H9 (cell line): ENCODE results near the gene CTXN3. TPM values are rescaled to one million over a fixed set of nuclear protein-coding genes. Genes with fewer than 3 reads are reported as not detected.

ENCODE experiments used
- DNase-seq: peaks from one replicate; pipeline ENCODE4 v3.0.0-alpha.2; 2017
- H2AFZ ChIP-seq: one replicate; pipeline ENCODE4 v1.6.1; 2013; ENCODE audit warnings: mild to moderate bottlenecking, low read length, control low read depth, moderate library complexity
- H2AK5ac ChIP-seq: 2 replicates; pipeline ENCODE4 v1.6.1; 2013; ENCODE audit warnings: low read length, control low read depth, mixed read lengths; ENCODE audit not compliant: insufficient read length
- H2BK120ac ChIP-seq: one replicate; pipeline ENCODE4 v1.6.1; 2013; ENCODE audit warnings: low read depth, mild to moderate bottlenecking, low read length, control low read depth, inconsistent platforms; ENCODE audit not compliant: poor library complexity, severe bottlenecking
- H2BK12ac ChIP-seq: 2 replicates; pipeline ENCODE4 v1.6.1; 2013; ENCODE audit warnings: low read length, control low read depth, mixed read lengths, low read depth; ENCODE audit not compliant: insufficient read length
- H2BK15ac ChIP-seq: 2 replicates; pipeline ENCODE4 v1.6.1; 2013; ENCODE audit warnings: low read depth, low read length, control low read depth
- H2BK20ac ChIP-seq: one replicate; pipeline ENCODE4 v1.6.1; 2013; ENCODE audit warnings: low read depth, mild to moderate bottlenecking, low read length, control low read depth, inconsistent platforms; ENCODE audit not compliant: poor library complexity, severe bottlenecking
- H2BK5ac ChIP-seq: 2 replicates; pipeline ENCODE4 v1.6.1; 2013; ENCODE audit warnings: low read length, control low read depth, mixed read lengths; ENCODE audit not compliant: insufficient read length
- H3K14ac ChIP-seq: 2 replicates; pipeline ENCODE4 v1.6.1; 2013; ENCODE audit warnings: low read length, control low read depth; ENCODE audit not compliant: insufficient read depth
- H3K18ac ChIP-seq: 2 replicates; pipeline ENCODE4 v1.6.1; 2013; ENCODE audit warnings: low read depth, mild to moderate bottlenecking, mixed read lengths, low read length, control low read depth; ENCODE audit not compliant: insufficient read length
- H3K23ac ChIP-seq: 2 replicates; pipeline ENCODE4 v1.6.1; 2013; ENCODE audit warnings: low read length, control low read depth, mixed read lengths, low read depth; ENCODE audit not compliant: insufficient read length
- H3K23me2 ChIP-seq: 2 replicates; pipeline ENCODE4 v1.6.1; 2013; ENCODE audit warnings: low read depth, mild to moderate bottlenecking, mixed read lengths, low read length, control low read depth; ENCODE audit not compliant: insufficient read length, poor library complexity, severe bottlenecking
- H3K27ac ChIP-seq: 2 replicates; pipeline ENCODE4 v1.5.1; 2013; ENCODE audit warnings: low read length, control low read depth, mixed read lengths, low read depth; ENCODE audit not compliant: insufficient read length
- H3K27me3 ChIP-seq: 2 replicates; pipeline ENCODE4 v1.6.1; 2013; ENCODE audit warnings: low read length, control low read depth, inconsistent platforms; ENCODE audit not compliant: insufficient read depth
- H3K4ac ChIP-seq: 2 replicates; pipeline ENCODE4 v1.6.1; 2013; ENCODE audit warnings: low read depth, mild to moderate bottlenecking, control low read depth, inconsistent platforms, low read length, moderate library complexity
- H3K4me1 ChIP-seq: 2 replicates; pipeline ENCODE4 v1.6.1; 2013; ENCODE audit warnings: low read length, control low read depth, inconsistent platforms; ENCODE audit not compliant: insufficient read depth
- H3K4me2 ChIP-seq: 2 replicates; pipeline ENCODE4 v1.6.1; 2013; ENCODE audit warnings: low read length, control low read depth, mixed read lengths; ENCODE audit not compliant: insufficient read length, insufficient read depth
- H3K56ac ChIP-seq: 2 replicates; pipeline ENCODE4 v1.6.1; 2013; ENCODE audit warnings: low read depth, mild to moderate bottlenecking, mixed read lengths, low read length, control low read depth; ENCODE audit not compliant: insufficient read length
- H3K79me1 ChIP-seq: 2 replicates; pipeline ENCODE4 v1.6.1; 2013; ENCODE audit warnings: low read depth, mild to moderate bottlenecking, moderate library complexity, low read length, control low read depth, inconsistent platforms; ENCODE audit not compliant: insufficient read depth, poor library complexity, severe bottlenecking
- H3K79me2 ChIP-seq: 2 replicates; pipeline ENCODE4 v1.6.1; 2013; ENCODE audit warnings: low read length, control low read depth, inconsistent platforms; ENCODE audit not compliant: insufficient read depth
- H3K9ac ChIP-seq: 2 replicates; pipeline ENCODE4 v1.6.1; 2013; ENCODE audit warnings: low read length, control low read depth, mixed read lengths; ENCODE audit not compliant: insufficient read length; ENCODE audit errors: extremely low read depth
- H3K9me3 ChIP-seq: one replicate; pipeline ENCODE4 v1.6.1; 2013; ENCODE audit warnings: low read depth, low read length, inconsistent platforms; ENCODE audit not compliant: control insufficient read depth
- H3T11ph ChIP-seq: one replicate; pipeline ENCODE4 v1.6.1; 2013; ENCODE audit warnings: mild to moderate bottlenecking, low read length, control low read depth, inconsistent platforms
- H4K20me1 ChIP-seq: one replicate; pipeline ENCODE4 v1.6.1; 2013; ENCODE audit not compliant: control insufficient read depth, insufficient read length, insufficient read depth
- H4K5ac ChIP-seq: 2 replicates; pipeline ENCODE4 v1.6.1; 2013; ENCODE audit warnings: low read depth, mild to moderate bottlenecking, mixed read lengths, low read length, control low read depth; ENCODE audit not compliant: insufficient read length
- H4K8ac ChIP-seq: replicated peaks from 2 replicates; pipeline ENCODE4 v1.6.1; 2013; ENCODE audit warnings: low read length, control low read depth, mixed read lengths, low read depth; ENCODE audit not compliant: insufficient read length
- H4K91ac ChIP-seq: 2 replicates; pipeline ENCODE4 v1.6.1; 2013; ENCODE audit warnings: low read depth, mild to moderate bottlenecking, moderate library complexity, mixed read lengths, low read length, control low read depth; ENCODE audit not compliant: insufficient read length
- H3K27ac Mint-ChIP-seq, 3 experiments: 2 replicates in 2 of 3; 3 replicates in 1 of 3; pipeline ENCODE4 v1.8.0; 2020 to 2021; ENCODE audit warnings: mixed read lengths in 3 of 3, mild to moderate bottlenecking in 1 of 3, moderate library complexity in 1 of 3
- H3K27me3 Mint-ChIP-seq: 2 replicates; pipeline ENCODE4 v1.8.0; 2021; ENCODE audit warnings: low read depth, mild to moderate bottlenecking, moderate library complexity, mixed read lengths
- H3K36me3 Mint-ChIP-seq, 3 experiments: 2 replicates in 2 of 3; 3 replicates in 1 of 3; pipeline ENCODE4 v1.8.0; 2020 to 2021; ENCODE audit warnings: low read depth in 3 of 3, mixed read lengths in 3 of 3; ENCODE audit not compliant: insufficient read depth in 1 of 3
- H3K4me1 Mint-ChIP-seq, 2 experiments: 2 replicates each; pipeline ENCODE4 v1.8.0; 2020; ENCODE audit warnings: mixed read lengths in 2 of 2
- H3K4me3 Mint-ChIP-seq, 2 experiments: 2 replicates in 1 of 2; 3 replicates in 1 of 2; pipeline ENCODE4 v1.8.0; 2020 to 2021; ENCODE audit warnings: mild to moderate bottlenecking in 2 of 2, mixed read lengths in 2 of 2, moderate library complexity in 1 of 2
- H3K9me3 Mint-ChIP-seq, 2 experiments: 2 replicates in 1 of 2; 3 replicates in 1 of 2; pipeline ENCODE4 v1.8.0; 2020; ENCODE audit warnings: mild to moderate bottlenecking in 2 of 2, mixed read lengths in 2 of 2, moderate library complexity in 1 of 2
- WGBS: extraction: QIAGEN DNeasy Blood & Tissue Kit; methylation state at CpG from one replicate; pipeline ENCODE4 v1.1.7; 2013; ENCODE audit warnings: missing lambda C conversion rate, low lambda C conversion rate, mixed read lengths; ENCODE audit not compliant: insufficient read length; ENCODE audit errors: extremely low coverage; 5-methylcytosine and 5-hydroxymethylcytosine counted together
- total RNA-seq: library from RNA; stranded (reverse); gene quantifications from 2 replicates; pipeline ENCODE4 v1.2.1, GENCODE V29; 2021
- TF ChIP-seq, protein P1 (sequence below): fragments of 200-600 bp; sonication (generic); conservative IDR thresholded peaks from 3 replicates; pipeline ENCODE4 v1.8.0; 2021; ENCODE audit warnings: antibody characterized with exemption, mild to moderate bottlenecking

The CTXN3 gene
- total RNA-seq, 1 experiment from 2014 or later = not detected

DNA sequence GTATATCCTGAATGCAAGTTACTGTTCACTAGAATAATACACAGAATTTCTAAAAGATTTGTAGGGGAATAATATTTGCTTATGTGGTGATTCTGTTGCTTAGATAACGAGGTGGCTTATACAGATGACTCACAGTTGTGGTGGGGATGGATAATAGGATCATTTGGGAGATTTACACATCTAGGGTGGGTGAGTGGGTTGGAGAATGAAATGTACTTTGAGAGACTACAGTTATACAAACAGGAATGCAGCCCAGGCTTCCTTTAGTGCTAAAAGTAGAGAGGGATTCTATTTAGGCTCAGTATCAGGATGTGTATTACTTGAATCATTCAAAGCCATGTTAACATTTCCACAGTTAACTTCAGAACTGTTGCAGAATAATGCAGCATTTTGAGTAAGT lies 1.8 kb downstream of the CTXN3 start:
- H4K20me1 ChIP-seq = no peaks in the 10 kb centered on the region
- H3K56ac ChIP-seq = no peak overlapping the region
- TF ChIP-seq, protein P1, sequence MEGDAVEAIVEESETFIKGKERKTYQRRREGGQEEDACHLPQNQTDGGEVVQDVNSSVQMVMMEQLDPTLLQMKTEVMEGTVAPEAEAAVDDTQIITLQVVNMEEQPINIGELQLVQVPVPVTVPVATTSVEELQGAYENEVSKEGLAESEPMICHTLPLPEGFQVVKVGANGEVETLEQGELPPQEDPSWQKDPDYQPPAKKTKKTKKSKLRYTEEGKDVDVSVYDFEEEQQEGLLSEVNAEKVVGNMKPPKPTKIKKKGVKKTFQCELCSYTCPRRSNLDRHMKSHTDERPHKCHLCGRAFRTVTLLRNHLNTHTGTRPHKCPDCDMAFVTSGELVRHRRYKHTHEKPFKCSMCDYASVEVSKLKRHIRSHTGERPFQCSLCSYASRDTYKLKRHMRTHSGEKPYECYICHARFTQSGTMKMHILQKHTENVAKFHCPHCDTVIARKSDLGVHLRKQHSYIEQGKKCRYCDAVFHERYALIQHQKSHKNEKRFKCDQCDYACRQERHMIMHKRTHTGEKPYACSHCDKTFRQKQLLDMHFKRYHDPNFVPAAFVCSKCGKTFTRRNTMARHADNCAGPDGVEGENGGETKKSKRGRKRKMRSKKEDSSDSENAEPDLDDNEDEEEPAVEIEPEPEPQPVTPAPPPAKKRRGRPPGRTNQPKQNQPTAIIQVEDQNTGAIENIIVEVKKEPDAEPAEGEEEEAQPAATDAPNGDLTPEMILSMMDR = no peak
- H2BK120ac ChIP-seq = no peak overlapping the region
- no peaks in the 10 kb centered on the region for H3K9me3 ChIP-seq
- no peak overlapping the region for H2AK5ac ChIP-seq
- no peaks in the 10 kb centered on the region for H3K27me3 ChIP-seq
- no peak overlapping the region for H2AFZ ChIP-seq
- no peak overlapping the region for H3K14ac ChIP-seq
- no peak for DNase-seq
- no peak overlapping the region for H3K4ac ChIP-seq
- H3K9ac ChIP-seq = no peak overlapping the region
- H2BK5ac ChIP-seq = no peak overlapping the region
- peaks cover 23 to 26% of the 10 kb centered on the region in 2 experiments for H3K4me1 Mint-ChIP-seq
- no peak overlapping the region for H2BK20ac ChIP-seq
- H4K8ac ChIP-seq = no peak overlapping the region
- no CpG with 5 or more reads among the region's 1 CpG for WGBS
- H3K79me2 ChIP-seq = no peaks in the 10 kb centered on the region
- no peak overlapping the region for H4K5ac ChIP-seq
- no peaks in the 10 kb centered on the region for H3K27me3 Mint-ChIP-seq
- no peak overlapping the region for H3T11ph ChIP-seq
- H3K79me1 ChIP-seq = no peaks in the 10 kb centered on the region
- H3K27ac ChIP-seq = no peak overlapping the region
- H3K9me3 Mint-ChIP-seq = no peaks in the 10 kb centered on the region; a peak in 1 of 5 replicates
- H3K23me2 ChIP-seq = no peaks in the 10 kb centered on the region
- H3K27ac Mint-ChIP-seq = no peak overlapping the region
- no peak overlapping the region for H3K4me2 ChIP-seq
- H3K4me3 Mint-ChIP-seq = no peak overlapping the region
- no peak overlapping the region for H3K18ac ChIP-seq
- no peaks in the 10 kb centered on the region for H3K36me3 Mint-ChIP-seq
- no peak overlapping the region for H4K91ac ChIP-seq
- no peak overlapping the region for H2BK15ac ChIP-seq
- peaks cover 3% of the 10 kb centered on the region for H3K4me1 ChIP-seq
- H2BK12ac ChIP-seq = no peak overlapping the region
- H3K23ac ChIP-seq = no peak overlapping the region
